ENCODE data around the gene TUBB3. TPM values are rescaled to one million over a fixed set of nuclear protein-coding genes. Genes with fewer than 3 reads are reported as not detected.
A peak's percentile ranks its signal among the peaks of the same experiment; 100 is the strongest.
"Not testable (repeated sequence)": the region's sequence is repeated elsewhere in the genome, so short reads cannot be mapped to it uniquely, and the experiment has no call there.

TUBB3 gene
- total RNA-seq, 1 experiment from 2014 or later: 173 TPM

DNA sequence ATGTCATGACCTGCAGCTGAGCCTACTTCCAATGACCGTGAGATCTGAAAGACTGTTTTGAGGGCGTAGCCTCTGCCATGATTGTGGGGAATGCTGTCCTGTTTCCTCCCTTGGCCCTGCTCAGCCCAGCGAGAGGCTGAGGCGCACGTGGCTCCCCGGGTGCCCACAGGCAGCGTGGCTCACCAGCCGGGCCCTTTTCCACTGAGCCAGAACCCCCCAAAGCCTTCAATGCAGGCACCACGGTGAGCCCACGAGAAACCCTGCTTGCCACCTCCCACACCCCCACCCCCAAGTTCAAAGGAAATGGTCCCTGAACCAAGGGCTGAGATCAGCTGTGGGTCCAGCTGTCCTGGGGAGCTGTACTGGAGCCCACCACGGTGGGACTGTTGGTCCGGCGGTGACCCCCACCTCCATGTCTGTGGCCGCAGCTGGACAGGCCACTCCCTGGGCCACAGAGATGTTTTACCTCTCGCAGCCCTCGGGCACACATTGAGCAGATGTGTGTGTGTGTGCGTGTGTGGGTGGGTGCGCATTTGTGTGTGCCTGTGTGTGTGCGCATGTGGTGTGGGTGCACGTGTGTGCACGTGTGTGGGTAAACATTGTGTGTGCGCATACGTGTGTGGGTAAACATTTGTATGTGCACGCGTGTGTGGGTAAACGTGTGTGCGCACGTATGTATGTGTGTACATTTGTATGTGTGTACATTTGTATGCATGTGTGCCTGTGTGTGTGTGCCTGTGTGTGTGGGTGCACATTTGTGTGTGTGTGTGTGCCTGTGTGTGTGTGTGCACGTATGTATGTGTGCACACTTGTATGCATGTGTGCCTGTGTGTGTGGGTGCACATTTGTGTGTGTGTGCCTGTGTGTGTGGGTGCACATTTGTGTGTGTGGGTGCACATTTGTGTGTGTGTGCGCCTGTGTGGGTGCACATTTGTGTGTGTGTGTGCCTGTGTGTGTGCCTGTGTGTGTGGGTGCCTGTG is 9.4 kb upstream of the TUBB3 start:
- Histone ChIP-seq H3K9ac (ENCODE audit: low read length) (no peak overlapping the region), H3K4me1 (ENCODE audit: control insufficient read depth in 1 of 2, insufficient read depth in 2 of 2, low read length in 2 of 2) (peaks cover 28 to 40% of the 10 kb centered on the region in 2 experiments), H3K27me3 (ENCODE audit: insufficient read depth, low read length) (no peaks in the 10 kb centered on the region), H2AFZ (ENCODE audit: low read depth, low read length, poor library complexity, severe bottlenecking) (no peak overlapping the region), H3K4me2 (ENCODE audit: low read length) (no peak overlapping the region), H3K9me3 (ENCODE audit: control insufficient read depth in 1 of 2, insufficient read depth in 1 of 2, low read depth in 1 of 2, low read length in 2 of 2) (no peaks in the 10 kb centered on the region), H3K27ac (ENCODE audit: low read depth, low read length) (peak overlapping the region; percentile 17; the same call in 1 of the 2 replicates), H3K9me2 (ENCODE audit: insufficient read depth) (no peaks in the 10 kb centered on the region), H3K79me2 (ENCODE audit: insufficient read depth, low read length) (no peaks in the 10 kb centered on the region), H4K20me1 (ENCODE audit: insufficient read depth) (no peaks in the 10 kb centered on the region), H3K36me3 (ENCODE audit: control insufficient read depth in 1 of 2, insufficient read depth in 2 of 2, low read length in 2 of 2) (peaks cover 4 to 15% of the 10 kb centered on the region in 2 experiments; a peak in 3 of 4 replicates), H3K4me3 (replicated peaks in 1 of 2; ENCODE audit: low read depth in 1 of 2, low read length in 2 of 2) (no peak overlapping the region)
- ChIA-PET RAD21 (ENCODE audit: low non-redundant PET in 1 of 2, low total read pairs in 2 of 2, uncharacterized antibody in 2 of 2, unreplicated experiment in 2 of 2) (no interaction called here), POLR2A (interaction anchor here (1.4 kb wide), 1 partner anchor 9 kb away, joined by 4 read pairs; the partner anchor contains the start of gene TUBB3), CTCF (no interaction called here)
- no peak for DNase-seq (ENCODE audit: low read depth, low spot score)
- no TSS peak for BruUV-seq (replicated peaks)
- no peak for ATAC-seq
- intact Hi-C loops (cut with micrococcal nuclease): no loop called here
- no peak for TF ChIP-seq EZH2phosphoT487 (IDR thresholded peaks at IDR 0.05; ENCODE audit: borderline replicate concordance)
- TF ChIP-seq SRF (IDR thresholded peaks at IDR 0.05; ENCODE audit: low read depth): no peak
- no peak for TF ChIP-seq ELF1 (IDR thresholded peaks at IDR 0.05; ENCODE audit: borderline replicate concordance, low read depth)
- TF ChIP-seq ZFX (IDR thresholded peaks at IDR 0.05): no peak
- TF ChIP-seq REST (IDR thresholded peaks at IDR 0.05; ENCODE audit: low read depth): no peak

GRCh38 chr16:89914642-89915285 is 8.4 kb upstream of the TUBB3 start:
- H3K79me2 ChIP-seq (ENCODE audit: insufficient read depth, low read length); H3K4me3 ChIP-seq (replicated peaks in 1 of 2; ENCODE audit: low read depth in 1 of 2, low read length in 2 of 2); H3K9me3 ChIP-seq (ENCODE audit: control insufficient read depth in 1 of 2, insufficient read depth in 1 of 2, low read depth in 1 of 2, low read length in 2 of 2); POLR2A ChIA-PET; ATAC-seq; DNase-seq (ENCODE audit: low read depth, low spot score); H3K4me2 ChIP-seq (ENCODE audit: low read length); RAD21 ChIA-PET (ENCODE audit: low non-redundant PET in 1 of 2, low total read pairs in 2 of 2, uncharacterized antibody in 2 of 2, unreplicated experiment in 2 of 2); H3K9me2 ChIP-seq (ENCODE audit: insufficient read depth); H3K27me3 ChIP-seq (ENCODE audit: insufficient read depth, low read length); H4K20me1 ChIP-seq (ENCODE audit: insufficient read depth); H3K27ac ChIP-seq (ENCODE audit: low read depth, low read length); BruUV-seq (replicated peaks); H3K9ac ChIP-seq (ENCODE audit: low read length); H2AFZ ChIP-seq (ENCODE audit: low read depth, low read length, poor library complexity, severe bottlenecking); CTCF ChIA-PET; intact Hi-C loops (cut with micrococcal nuclease): not testable (repeated sequence)
- peaks cover 37 to 48% of the 10 kb centered on the region in 2 experiments for H3K4me1 ChIP-seq (ENCODE audit: control insufficient read depth in 1 of 2, insufficient read depth in 2 of 2, low read length in 2 of 2)
- H3K36me3 ChIP-seq (ENCODE audit: control insufficient read depth in 1 of 2, insufficient read depth in 2 of 2, low read length in 2 of 2): peaks cover 2 to 15% of the 10 kb centered on the region in 2 experiments; a peak in 3 of 4 replicates

Data from HCT116 (cell line).